GM18499 (cell line): Measurements from ENCODE around the gene PTGDR2.

ENCODE experiments used
- ATAC-seq: cut with Tn5 transposase; IDR thresholded peaks from one replicate; pipeline ENCODE4 v1.9.1; 2021; ENCODE audit warnings: moderate number of reproducible peaks; ENCODE audit not compliant: insufficient read depth, unreplicated experiment

The PTGDR2 gene

DNA sequence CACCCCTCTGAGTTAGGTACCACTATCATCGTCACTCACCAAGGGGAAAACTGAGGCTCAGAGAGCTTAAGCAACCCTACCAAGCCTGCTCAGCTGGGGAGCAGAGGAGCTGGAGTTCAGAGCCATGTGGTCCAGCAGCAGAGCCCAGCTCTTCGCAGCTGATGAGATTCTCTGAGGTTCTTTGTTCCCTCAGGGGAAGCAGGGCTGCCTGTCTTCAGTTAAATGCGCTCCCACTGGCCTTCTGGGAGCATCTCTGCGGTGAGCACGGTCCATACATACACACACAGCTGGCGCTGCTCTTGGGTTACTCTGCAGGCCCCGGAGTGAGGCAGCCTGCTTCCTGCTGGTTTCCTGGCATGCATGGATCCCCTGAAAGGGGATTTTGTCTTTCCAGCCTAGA lies 5.2 kb upstream of the PTGDR2 start:
- no peak for ATAC-seq

DNA sequence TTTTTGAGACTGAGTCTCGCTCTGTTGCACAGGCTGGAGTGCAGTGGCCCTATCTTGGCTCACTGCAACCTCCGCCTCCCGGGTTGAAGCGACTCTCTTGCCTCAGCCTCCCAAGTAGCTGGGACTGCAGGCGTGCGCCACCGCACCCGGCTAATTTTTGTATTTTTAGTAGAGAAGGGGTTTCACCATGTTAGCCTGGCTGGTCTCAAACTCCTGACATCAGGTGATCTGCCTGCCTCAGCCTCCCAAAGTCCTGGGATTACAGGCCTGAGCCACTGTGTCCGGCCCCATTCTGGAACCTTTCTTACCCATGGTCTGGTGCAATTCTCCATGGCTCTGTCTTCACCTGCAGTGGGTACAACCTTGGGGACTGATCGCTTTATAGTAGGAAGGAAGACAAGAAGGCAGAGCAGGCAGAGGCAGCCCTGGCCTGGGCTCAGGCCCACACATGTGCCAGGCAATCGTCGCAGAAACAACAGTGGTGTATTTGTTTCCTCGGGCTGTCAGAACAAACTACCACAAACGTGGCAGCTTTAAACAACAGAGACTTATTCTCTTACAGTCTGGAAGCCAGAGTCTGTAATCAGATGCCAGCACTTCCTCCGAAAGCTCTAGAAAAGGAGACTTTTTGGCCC lies 4.0 kb upstream of the PTGDR2 start:
- no peak for ATAC-seq

DNA sequence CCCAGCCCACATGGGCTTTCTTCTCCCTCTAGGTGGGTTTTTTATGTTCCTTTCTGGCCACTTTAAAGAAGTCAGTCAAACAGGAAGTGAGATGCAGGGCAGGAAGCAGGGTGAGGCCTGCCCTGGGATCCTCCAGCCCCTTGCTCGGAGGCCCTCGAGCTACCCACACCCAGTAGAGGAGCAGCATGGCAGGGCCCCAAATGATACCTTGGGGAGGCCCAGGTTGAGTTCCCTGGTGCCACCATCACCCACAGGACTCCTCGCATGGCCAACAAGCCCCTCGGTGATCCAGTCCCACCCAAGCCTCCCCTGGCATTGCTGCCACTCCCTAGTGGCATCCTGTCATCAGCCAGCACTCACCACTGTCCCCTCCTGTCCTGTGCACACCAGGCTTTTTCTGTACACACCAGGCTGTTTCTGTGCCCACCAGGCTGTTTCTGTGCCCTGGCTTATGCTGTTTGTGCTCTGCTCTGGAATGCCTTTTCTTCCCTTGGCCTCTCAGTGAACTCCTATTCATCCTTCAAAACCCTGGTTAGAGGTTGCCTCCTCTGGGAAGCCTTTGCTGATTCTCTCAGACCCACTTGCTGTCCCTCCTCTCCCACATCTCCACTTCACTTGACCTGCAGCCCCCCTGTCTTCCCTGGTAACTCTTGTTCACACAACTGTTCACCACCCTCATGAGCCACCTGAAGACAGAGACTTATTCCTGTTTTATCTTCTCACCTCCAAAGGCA lies 3.1 kb upstream of the PTGDR2 start:
- no peak for ATAC-seq

DNA sequence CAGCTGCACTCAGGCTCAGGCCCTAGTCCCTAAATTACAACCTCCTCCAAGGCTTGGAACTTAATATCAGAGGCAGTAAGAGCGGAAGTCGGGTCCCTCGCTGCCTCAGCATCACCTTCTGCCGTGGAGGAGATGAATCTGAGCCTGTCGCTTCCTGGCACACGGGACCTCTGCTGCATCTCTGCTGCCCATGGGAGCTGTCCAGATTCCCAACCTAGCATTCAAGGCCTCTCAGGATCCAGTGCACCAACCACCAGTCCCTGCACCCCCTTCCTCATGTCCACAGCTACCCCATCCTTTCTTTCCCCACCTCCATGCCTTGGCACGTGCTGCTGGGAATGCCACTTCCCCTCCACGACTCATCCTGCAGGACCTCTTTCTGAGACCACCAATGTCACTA lies 2.5 kb upstream of the PTGDR2 start:
- no peak for ATAC-seq

DNA sequence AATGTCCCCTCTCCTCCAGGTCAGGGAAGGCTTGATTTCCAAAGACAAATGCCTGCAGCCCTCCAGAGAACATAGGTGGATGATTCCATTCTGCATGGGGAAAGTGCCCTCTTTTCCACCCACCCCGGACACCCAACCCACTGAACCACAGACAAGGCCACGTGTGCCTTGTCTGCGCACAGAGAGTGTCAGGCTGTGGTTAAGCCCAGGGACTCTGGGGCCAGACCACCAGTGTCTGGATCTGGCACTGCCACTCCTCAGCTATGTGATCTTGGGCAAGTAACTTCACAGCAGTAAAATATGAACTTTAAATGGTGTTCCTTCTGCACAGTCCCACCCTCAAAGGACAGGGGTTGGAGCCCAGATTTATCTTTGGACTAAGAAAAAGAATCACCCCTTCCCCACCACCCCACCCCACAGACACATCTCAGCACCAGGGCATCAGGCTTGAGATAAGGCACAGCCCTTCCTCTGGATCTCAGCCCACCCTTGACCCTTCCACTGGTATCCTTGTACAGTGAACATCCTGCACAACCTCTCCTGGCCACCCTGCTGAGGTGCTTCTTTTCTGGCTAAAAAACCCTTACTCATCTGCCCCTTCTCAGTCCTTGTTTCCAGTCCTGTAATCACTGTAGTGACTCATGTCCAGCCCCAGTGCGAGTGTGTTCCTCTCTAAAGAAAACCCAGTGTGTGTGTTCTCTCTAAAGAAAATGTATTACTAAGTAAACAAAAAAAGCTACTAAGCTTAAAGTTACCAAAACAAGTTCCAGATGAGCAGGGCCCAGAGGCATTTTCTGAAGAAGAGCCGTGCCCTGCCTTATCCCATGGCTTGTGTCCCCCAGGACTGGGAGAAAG lies 1.9 kb upstream of the PTGDR2 start:
- ATAC-seq: no peak

DNA sequence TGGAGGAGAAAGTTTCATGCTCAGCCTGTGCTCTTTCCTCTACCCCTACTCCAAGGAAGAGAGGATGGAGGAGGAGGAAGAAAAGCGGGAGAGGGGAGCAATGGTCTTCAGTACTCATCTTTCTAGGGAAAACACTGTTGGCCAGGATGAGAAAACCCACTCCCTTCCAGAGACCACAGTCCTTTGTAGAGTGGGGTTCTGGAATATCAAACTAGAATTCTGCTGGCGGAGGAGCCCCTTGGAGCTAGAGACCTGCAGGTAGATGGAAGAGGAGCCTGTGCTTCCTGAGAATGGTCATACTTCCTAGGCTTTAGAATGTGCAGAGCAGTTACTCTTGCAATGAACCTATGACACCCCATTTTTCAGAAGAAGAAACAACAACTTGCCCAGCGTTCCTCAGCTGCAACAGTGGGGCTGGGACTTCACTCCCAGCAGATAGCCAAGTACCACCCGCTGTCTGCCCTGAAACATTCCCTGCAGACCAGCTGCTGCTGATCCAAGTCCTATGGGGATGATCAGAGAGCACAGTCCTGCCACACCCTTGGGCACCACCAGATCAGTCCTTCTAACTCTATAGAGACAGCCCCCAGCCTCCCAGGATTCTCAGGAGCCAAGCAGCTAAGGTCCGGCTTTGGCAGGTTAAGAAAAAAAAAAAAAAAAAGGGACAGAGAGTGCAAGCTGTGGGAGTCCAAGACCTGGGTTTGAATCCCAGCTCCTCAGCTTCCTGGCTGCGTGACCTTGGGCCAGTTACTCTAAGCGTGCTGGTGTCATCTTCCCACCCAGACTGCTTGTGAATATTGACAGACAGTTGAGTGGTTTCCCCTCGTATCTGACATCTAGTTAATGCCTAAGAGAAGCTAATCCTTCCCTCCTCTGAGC lies 664 bp downstream of the PTGDR2 start:
- no peak for ATAC-seq

DNA sequence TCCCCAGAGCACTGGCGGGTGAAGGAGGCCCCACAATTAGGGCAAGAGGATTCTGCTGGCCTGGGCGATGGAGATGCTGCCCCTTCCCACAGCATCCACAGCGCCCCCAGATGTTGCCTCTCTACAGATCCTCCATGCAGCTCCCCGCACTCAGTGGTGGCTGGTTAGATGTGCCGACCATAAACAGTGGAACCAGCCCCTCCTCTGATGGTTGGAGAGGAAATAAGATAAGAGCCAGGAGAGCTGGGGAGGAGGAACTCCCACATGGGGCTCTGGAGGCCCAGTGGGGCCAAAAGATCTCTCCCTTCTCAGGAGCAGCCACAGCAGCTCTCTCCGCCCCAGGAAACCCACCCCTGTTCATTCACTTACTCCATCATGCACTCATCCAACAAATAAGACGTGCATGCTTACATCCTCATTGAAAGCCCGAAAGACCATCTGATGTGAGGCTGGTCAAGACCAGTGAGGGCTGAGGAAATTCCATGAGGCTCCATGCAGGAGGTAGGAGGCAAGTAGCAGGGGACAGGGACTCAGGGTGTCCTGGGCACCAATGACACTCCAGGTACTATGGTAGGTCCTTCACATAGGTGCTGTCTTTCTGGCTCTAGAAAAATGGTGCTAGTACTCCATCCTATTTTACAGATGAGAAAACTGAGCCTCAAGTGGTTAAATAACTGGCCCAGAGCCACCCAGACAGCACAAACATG lies 1.5 kb downstream of the PTGDR2 start:
- ATAC-seq: no peak

DNA sequence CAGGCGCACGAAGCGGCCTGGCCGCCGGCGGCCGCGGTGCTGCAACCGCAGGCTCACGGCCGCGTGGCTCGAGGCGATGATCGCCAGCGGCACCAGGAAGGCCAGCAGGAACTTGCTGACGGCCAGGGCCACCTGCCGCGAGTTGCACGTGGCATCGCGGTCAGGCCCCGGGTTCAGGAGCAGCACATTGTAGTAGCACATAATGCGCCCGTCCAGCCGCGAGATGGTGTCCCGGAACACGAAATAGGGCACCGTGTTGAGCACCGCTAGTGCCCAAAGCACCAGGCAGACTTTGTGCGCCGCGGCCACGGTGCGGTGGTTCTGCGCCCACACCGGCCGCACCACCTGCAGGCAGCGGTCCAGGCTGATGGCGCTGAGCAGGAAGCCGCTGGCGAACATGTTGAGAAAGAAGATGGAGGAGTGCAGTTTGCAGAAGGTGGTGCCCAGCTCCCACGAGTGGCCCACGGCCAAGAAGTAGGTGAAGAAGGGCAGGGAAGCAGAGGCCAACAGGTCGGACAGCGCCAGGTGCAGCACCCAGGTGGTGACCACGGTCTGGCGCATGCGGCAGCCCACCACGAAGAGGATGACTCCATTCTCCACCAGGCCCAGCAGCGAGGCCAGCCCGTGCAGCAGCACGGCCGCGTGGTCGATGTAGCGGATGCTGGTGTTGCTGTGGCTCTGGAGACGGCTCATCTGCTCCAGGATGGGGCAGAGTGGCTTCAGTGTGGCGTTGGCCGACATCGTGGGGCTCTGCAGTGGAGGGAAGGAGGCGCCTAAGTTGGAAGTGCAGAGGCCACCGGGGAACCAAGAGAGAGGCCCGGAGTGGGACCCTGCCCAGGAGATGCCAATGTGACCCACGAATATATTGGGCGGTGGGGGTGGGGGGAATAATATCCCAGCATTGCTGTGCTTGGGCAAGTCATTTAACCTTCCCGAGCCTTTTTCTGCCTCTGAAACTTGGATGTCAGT lies 2.5 kb downstream of the PTGDR2 start:
- no peak for ATAC-seq

DNA sequence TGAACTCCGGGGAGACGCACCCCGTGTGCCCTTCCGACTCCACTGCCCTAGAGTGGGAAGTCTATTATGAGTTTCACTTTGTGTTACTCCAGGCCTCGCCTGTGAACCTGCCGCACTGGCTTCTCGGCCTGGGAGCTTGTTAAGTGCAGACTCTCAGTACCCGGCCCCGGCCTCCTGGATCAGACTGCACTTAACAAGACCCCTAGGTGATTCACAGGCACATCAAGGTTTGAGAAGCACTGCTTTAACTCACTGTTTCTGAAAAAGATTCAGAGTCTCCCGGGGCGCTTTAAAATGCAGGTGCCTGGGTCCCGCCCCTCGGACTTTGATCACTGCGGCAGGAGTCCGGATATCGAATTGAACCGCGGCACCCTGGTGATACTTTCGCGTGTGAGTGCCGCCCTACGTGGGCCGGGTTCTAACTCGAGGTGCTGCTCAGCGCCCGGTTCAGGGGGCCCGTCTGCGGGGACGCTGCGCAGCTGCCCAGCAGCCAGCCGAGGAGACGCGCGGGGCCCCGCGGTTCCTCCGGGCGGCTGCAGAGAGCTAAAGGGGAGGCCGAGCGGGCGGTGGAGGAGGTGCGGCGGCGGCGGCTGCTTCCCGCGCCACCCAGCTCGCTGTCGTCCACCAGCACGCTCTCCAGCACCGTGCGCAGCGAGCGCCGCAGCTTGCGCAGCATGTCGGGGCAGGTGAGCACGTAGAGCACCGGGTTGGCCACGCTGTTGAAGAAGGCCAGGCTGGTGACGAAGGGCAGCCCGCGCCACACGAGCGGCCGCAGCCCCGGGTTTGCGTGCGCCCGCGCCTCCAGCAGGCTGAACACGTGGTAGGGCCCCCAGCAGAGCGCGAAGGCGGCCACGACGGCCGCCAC lies 3.4 kb downstream of the PTGDR2 start:
- no peak for ATAC-seq

DNA sequence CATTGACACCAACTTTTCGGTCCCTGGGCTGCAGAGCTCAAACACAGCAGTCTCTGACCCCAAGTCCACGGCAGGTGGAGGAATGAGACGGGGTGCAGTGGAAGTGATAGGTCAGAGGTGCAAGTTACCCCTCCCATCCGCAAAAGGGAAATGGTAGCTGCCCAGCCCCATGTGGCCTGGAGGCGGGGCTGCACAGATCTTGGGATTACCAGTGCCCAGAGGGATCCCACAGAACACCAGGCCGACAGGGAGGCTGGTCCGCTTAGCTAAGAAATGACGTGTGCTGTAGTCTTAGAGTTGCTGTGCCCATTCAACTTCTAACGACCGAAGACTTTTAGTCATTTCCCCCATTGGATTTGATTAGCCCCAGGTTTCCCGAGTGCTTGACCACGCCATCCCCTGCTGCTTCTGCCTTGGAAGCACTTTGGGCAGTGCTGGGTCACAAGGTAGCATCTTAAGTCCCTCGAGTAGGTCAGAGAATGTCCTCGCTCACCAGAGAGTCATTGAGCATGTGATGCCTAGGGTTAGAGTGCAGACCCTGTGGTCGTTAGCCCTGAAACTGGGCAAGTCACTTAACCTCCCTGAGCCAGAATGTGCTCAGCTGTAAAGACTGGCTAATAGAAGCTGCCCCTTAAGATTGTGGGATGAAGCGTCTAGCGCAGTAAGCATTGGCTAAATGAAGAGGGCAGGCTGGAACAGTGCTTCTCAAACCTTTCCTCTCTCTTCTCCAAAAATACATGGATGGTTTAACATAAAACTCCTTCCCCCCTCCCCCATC lies 4.2 kb downstream of the PTGDR2 start:
- ATAC-seq: no peak

DNA sequence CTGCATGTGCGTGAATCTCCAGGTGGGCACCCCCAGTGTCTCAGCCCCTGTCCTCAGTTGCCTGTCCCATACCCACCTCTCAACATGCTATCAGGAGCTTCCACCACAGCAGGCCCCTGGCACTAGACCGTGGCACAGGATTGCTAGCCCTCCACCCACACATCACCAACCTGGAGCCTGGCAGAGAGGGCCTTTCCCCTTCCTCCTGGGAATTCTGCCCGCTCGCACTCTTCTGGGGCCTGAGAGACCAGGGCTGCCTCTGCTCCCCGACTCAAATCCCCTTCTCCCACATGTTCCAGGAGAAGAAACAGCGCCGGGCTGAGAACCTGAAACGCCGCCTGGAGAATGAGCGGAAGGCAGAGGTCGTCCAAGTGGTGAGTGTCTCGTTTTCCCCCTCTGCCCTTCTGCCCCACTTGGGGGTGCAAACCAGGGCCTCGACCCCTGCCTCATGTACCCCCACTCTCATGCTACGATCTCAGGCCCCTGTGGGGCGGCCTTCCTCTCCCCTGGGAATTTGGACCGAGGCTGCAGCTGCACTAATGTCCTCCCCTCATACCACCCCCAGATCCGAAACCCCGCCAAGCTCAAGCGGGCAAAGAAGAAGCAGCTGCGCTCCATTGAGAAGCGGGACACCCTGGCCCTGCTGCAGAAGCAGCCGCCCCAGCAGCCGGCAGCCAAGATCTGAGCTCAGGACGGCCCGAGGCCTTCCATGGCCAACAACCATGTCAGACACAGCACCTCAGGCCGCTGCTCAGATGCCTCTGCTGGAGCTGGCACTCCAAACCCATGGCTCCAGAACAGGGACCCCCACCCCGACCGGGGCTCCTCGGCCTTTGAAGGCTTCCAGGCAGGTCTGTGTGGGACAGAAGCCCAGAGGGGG lies 5.9 kb downstream of the PTGDR2 start:
- no peak for ATAC-seq

DNA sequence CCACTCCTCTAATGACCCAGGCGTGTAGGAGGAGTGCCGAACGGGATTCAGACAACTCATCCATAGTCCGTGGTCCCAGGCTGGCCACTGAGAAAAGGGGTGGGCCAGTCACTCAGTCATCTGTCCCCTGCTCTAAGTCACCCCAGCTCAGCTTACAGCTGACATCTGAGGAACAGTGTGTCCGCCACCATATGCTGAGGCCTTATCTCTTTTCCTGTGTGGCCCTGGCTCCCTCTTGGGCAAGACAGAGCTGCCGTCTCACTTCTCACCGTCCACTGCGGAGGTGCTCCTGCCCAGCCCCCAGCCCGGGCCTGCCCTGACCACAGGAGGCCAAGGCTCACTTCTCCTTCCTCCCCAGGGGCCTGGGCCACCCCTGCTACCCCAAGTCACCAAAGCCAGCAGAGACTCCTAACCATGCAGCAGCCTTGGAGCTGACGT lies 7.0 kb downstream of the PTGDR2 start:
- ATAC-seq: no peak

DNA sequence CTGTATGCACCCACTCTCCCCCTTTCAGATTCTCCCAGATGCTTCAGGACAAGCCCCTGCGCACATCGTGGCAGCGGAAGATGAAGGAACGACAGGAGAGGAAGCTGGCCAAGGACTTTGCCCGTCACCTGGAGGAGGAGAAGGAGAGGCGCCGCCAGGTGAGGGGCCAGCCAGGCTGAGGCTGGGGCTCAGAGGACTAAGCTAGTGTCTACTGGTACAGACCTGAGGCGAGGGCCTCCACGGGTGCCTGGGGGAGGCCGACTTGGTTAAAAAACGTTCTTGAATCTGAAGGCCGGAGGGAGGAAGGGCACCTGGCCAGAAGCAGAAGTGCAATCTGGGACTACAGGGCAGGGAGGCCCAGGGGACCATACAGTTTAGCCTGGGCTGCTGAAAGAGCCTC lies 7.9 kb downstream of the PTGDR2 start:
- no peak for ATAC-seq

DNA sequence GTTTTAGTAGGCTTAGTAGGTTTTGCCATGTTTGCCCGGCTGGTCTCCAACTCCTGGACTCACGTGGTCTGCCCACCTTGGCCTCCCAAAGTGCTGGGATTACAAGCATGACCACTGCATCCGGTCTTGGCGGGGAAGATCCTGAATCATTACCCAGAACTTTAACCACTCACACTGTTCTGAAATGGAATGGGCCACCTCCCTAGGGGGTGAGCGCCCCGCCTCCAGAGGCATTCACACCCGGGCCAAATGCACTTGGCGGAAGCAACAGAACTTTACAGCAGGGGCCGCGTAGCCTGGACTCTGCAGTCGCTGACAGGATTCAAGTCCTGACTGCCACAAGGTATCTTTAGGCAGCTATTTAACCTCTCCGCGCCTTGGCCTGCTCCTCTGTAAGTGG lies 8.5 kb downstream of the PTGDR2 start:
- no peak for ATAC-seq

DNA sequence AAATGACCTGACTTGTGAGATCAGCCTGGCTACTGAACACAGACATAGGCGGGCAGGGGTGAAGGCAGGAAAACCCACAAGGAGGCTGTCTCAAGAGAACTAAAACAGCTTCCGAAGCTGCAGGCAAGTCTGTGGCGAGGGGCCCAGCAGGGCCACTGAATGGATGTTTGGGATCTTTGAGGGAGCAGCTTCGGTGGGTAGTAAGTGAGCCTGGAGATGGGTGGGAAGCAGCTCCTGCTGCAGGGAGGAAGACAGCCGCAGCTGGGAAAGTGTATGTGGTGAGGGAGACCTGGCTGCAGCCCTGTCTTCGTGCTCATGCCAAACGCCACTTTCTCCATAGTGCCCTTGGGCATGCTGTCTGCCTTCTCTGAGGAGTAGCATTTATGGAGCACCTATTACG lies 10.4 kb downstream of the PTGDR2 start:
- no peak for ATAC-seq

DNA sequence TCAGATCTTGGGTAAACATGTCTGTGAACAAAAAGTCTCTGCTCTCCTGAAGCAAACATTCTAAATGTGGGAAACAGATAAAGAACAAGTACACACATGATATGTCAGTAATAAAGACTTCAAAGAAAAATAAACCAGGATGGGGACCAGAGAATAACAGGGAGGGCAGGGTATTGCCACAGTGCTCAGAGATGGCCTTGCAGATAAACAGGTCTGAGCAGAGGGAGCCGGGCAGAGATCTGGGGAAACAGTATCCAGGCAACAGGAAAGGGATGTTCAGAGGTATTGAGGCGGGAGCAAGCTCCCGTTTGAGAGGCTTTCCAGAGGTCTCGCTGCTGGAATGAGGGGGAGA lies 10.9 kb downstream of the PTGDR2 start:
- ATAC-seq: no peak
